HG02759 (cell line): ENCODE data around the gene RMI2.

ENCODE experiments used
- ATAC-seq: cut with Tn5 transposase; IDR thresholded peaks from one replicate; pipeline ENCODE4 v1.9.1; 2021; ENCODE audit warnings: mild to moderate bottlenecking, moderate library complexity; ENCODE audit not compliant: unreplicated experiment

Gene RMI2

DNA sequence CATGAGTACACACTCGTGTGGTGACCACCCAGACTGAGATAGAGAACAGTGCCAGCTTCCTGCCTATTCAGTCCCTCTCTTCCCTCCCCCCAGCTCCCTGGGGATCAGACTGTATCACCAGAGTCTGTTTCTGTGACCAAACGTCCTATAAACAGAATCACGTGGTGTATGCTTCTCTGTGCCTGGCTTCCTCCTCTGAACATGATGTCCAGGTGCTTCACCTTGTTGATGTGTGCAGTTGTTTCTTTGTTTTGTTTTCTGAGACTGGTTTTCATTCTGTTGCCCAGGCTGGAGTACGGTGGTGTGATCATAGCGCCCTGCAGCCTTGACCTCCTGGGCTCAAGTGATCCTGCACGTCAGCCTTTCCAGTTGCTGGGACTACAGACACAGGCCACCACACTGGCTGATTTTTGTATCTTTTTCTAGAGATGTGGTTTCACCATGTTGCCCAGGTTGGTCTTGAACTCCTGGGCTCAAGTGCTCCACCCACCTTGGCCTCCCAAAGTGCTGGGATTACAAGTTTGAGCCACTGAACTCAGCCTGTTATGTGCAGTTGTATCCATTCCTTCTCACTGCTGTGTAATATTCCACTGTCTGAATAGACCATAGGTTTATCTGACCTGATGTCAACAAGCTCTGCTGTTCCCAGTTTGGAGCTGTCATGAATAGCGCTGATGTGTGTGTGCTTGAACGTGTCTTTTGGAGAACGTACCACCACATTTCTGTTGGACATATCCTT lies 35.2 kb upstream of the RMI2 start:
- peak; percentile 47 for ATAC-seq

DNA sequence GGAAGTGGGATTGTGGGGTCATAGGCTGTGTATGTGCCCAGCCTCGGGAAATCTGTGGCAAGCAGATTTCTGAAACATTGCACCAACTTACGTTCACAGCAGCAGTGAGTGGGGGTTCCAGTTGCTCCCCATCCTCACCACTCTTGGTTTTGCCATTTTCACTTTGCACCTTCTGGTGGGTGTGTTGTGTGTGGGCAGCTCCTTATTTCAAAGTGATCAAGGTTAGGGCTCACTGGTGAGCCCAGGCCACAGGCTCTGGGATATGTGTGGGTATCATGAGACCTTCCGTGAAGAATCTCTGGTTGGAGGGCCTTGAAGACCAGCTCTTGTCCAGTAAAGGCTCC lies 34.7 kb upstream of the RMI2 start:
- no peak for ATAC-seq

DNA sequence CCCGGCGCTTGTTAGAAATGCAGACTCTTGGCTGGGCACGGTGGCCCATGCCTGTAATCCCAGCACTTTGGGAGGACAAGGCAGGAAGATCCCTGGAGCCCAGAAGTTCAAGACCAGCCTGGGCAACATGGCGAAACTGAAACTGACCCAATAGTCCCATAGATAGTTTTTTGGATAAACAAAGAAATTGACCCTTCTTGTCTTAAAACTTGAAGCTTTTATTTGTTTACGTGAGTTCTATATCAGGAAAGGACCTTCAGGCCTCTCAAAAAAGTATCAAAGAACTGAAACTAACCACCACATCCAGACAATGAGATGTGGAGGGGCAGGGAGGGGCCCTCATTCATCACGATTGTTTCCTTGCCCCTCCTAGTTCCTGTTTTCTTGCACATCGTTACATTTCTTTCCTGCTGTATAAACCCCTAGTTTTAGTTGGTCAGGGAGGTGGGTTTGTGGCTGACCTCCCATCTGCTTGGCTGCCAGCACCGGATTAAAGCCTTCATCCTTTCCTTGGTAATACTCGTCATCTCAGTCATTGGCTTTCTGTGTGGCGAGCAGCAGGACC lies 34.2 kb upstream of the RMI2 start:
- ATAC-seq, result peak; percentile 41

DNA sequence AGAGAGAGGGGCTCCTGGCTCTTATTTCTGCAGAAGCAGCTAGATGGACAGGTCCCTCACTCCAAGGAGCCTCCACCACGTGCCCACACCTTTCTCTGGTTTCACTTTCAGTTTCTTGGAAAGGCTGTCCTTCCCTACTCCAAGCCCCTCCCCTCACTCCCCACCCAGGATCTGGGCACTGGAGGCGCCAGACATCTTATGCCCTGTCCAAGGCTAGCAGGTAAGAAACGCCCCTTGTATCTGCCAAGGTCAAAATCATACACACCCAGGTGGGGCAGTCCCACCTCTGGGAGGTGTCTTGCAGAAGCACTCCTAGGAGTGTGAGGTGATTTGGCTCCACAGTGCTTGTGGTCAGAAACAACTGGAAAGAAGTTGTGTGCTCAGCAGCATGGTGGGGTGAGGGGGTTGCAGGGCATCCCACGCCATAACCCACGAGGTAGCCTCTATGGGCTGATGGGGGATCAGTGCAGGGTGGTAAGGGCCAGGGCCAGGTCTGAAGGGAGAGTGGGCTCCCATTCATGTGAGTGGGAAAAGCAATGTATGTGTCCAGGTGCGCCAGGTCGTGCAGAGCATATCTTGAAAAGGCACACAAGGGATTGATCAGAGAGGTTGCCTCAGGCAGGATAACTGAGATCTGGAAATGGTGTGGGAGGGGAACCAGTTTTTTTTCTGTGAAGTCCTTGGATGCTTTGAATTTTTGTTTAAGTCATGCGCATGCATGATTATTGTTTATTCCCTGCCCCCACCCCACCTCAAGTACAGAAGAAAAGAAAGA lies 32.4 kb upstream of the RMI2 start:
- no peak for ATAC-seq

DNA sequence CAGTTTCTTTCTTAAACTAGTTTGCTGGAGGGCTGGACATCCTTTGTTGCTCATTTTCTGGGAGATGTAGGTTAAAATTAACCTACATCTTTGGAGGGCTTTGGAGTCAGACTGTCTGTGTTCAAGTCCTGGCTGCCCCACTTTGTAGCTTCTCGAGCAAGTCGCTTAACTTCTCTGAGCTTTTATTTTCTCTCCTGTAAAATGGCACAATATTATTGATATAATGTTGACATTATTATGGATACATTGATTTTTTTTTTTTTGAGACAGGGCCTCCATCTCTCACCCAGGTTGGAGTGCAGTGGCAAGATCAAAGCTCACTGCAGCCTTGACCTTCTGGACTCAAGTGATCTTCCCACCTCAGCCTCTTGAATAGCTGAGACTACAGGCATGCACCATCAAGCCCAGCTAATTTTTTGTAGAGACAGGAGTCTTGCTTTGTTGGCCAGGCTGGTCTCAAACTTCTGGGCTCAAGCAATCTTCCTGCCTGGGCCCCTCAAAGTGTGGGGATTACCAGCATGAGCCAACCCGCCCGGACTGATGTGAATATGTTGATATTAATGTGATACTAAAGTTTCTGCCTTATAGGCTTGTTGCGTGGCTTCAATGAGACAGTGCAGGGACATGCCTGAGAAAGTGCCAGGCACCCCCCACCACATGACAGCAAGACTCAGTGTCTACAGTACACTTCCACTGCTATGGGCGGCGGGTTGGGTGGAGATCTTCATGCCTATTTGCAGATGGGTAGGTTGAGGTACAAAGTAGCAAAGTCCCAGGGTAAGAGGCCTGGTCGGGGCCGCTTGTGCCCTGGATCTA lies 31.6 kb upstream of the RMI2 start:
- no peak for ATAC-seq

DNA sequence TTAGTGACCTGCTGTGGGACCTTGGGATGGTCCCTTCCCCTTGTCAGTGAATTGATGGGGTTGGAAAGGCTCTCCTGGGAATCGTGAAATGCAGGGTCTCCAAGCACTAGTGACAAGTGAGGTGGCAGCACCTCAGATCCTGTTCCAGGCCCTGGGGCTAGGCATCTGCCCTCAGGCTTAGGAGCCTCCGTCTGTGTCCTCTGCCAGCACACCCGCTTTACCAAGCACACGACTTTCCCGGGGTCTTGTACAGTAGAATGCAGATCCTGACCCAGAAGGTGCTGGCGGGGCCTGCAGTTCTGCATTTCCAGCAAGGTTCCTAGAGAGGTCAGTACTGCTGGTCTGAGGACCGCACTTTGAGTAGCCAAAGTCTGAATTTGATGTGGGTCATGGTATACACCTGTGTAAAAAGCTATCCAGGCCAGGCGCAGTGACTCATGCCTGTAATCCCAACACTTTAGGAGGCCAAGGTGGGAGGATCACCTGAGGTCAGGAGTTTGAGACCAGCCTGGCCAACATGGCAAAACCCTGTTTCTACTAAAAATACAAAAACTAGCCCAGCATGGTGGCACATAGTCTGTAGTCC lies 30.9 kb upstream of the RMI2 start:
- ATAC-seq, result no peak

DNA sequence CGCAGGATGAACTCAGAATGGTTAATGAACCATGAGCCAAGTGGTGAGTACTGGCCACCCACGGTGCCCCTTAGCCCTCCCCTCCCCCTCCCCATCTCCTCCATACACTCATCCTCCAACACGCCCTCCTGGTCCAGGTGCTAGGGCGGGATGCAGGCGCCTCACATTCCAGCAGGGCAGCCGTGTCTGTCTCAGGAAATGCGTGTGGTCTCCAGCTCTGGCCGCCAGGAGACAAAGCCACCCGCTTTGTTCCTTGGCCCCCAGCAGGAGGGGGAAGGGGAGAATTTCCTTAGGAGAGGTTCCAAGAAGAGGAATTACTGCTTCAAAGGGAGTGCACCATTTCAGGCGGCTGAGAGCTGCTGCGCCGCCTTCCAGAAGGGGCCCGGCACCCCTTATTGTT lies 29.7 kb upstream of the RMI2 start:
- no peak for ATAC-seq

DNA sequence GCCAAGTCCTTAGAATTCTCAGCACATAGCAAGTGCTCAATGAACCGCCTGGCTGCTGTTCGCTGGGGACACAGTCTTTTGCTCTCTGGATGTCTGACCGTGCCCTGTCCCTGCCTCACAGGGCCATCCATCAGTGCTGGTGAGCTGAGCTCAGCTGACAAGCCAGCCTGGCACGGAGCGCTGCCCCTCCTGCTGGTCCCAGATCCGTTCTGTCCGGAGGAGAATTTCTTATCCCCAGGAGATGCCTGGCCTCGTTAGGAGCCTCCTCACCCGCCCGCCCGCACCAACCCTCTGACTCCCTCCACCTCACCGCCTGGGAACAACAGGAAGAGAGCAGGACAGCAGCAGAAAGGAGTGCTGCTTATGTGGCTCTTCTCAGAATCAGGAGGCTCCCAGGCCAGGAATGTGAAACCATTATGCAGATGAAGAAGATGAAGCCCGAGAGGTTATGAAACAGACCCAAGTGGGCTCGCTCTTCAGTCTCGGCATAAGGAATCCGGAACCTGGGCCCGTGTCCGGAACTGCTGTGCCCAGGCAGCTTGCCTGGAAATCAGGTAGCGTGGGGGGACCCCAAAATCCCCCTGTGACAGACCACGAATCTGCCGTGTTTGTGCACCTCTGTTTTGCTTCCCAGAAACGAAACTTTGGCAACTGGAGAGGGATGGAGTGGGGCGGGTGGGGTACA lies 28.8 kb upstream of the RMI2 start:
- ATAC-seq, result no peak

DNA sequence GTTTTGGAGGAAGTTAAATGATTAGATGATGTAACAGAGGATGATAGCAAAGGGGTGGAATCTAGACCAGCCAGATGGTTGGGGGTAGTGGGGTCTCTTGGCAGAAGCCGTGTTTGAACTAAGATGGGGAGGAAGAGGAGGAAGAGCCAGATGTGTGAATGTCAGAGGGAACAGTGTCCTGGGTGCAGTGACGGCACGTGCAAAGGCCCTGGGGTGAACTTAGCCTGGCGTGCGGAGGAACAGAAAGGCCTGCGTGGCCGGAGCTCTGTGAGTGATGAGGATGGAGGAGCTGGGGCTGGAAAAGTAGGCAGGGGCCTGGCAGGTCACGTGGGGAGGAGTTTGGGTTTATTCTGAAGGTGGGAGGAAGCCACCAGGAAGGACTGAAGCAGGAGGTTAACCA lies 26.4 kb upstream of the RMI2 start:
- ATAC-seq, result no peak

DNA sequence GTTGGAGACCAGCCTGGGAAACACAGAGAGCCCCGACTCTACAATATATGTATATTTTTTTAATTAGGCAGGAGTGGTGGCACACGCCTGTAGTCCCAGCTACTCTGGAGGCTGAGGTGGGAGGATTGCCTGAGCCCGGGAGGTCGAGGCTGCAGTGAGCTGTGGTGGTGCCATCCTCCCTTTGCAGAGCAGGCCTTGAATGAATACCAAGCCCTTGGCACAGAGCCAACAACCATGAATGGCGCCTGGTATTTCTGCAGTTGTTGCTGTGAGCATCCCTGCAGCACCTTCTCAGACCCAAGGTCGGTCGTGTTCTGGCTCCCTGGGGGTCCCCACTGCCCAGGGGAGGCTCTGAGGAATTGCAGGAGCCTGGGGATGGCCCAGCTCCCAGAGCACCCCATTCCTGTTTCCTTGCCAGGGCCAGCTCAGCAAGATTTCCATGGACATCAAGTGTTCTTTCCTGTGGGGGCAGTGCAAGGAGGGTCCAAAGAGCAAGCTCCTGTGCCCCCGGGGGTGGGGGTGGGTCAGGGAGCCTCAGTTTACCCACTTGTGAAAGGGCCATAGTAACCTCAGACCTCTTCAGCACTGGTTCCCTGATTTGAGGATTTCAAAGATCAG lies 25.6 kb upstream of the RMI2 start:
- no peak for ATAC-seq

DNA sequence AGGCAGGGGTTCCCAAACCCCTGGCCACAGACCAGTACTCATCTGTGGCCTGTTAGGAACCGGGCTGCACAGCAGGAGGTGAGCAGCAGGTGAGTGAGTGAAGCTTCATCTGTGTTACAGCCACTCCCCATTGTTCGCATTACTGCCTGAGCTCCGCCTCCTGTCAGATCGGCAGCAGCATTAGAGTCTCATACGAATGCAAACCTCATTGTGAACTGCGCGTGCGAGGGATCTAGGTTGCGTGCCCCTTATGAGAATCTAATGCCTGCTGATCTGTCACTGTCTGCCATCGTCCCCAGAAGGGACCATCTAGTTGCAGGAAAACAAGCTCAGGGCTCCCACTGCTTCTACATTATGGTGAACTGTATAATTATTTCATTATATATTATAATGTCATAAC lies 25.1 kb upstream of the RMI2 start:
- ATAC-seq, result no peak

DNA sequence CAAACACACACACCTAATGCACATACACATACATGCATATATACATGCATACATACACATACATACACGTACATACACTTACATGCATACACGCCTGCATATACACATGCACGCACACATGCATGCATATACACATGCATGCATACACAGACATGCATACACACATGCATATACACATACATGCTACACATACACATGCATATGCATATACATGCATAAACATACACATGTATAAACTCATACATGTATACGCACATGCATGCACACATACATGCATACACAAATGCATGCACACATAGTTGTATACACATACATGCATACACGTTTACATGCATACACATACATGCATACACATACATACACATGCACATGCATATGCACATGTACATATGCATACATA lies 23.6 kb upstream of the RMI2 start:
- ATAC-seq, result no peak

DNA sequence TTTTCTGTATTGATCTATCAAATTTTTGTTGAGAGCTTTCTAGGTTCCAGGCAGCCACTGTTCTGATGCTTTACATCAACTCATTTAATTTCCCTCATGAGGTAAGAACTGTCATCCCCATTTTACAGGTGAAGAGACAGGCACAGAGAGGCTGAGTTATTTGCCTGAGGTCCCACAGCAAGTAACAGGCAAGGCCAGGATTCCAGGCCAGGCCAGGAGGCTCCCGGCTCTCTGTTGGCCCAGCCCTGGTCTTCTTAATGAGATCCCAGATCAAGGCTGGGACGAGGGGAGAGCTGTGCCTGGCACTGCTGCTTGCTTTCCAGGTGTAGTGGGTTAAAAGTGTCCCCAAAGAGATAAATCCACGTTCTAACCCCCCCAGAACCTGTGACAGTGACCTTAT lies 22.4 kb upstream of the RMI2 start:
- no peak for ATAC-seq

DNA sequence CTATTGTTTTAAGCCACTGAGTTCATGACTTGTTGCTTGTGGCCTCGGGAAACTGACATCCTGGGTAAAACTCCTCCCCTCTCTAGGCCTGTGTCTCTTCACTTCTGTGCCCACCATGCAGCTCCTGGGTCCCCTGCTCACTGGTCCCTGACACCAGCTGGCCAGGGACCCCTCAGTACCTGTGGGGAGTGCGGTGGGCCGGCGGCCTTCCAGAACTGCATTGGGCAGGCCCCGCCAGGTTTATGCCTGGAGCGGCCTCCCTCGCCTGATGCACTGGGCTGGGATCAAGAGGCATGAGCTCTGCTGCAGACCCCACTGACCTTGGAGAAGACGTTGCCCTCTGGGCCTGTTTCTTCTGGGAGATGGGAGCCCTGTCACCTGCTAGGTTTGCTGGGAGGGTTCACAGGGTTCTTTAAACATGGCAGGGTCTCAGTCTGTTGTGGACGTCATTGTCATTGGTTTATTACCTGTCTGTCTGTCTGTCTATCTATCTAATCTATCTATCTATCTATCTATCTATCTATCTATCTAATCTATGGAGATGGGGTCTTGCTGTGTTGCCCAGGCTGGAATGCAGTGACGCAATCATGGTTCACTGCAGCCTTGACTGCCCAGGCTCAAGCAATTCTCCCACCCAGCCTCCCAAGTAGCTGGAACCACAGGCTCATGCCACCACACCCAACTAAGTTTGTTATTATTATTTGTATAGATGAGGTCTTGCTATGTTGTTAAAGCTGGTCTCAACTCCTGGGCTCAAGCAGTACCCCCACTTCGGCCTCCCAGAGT lies 21.5 kb upstream of the RMI2 start:
- ATAC-seq, result no peak

DNA sequence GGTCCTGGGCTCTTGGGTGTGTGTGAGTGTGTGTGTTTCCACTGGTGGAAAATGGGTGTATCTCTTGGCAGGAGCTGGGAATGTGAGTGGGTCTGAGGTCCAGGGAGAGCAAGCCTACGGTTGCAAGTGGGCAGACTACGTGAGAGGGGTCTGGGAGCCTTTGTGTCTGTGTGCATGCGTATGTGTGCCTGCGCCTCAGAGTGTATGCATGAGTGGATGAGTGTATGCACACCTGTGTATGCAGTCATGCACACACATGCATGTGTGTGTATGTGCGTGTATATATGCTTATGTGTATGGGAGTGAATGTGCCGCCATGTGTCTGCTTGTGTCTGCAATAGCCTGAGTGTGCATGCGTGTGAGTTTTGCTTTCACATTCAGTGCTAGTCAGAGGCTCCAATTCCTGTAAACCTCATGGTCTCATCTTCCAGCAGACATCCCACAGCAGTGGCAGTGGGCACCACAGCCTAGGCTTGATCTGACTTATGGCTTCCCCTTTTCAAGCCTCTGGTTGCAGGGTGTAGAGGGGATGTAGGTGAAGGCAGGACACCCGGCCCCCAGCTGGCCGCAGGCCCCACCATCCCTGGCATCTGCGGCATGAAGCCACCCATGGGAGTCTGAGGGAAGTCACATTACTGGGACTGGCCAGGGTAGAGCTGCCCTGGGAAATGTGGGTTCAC lies 19.7 kb upstream of the RMI2 start:
- ATAC-seq, result peak; percentile 22

DNA sequence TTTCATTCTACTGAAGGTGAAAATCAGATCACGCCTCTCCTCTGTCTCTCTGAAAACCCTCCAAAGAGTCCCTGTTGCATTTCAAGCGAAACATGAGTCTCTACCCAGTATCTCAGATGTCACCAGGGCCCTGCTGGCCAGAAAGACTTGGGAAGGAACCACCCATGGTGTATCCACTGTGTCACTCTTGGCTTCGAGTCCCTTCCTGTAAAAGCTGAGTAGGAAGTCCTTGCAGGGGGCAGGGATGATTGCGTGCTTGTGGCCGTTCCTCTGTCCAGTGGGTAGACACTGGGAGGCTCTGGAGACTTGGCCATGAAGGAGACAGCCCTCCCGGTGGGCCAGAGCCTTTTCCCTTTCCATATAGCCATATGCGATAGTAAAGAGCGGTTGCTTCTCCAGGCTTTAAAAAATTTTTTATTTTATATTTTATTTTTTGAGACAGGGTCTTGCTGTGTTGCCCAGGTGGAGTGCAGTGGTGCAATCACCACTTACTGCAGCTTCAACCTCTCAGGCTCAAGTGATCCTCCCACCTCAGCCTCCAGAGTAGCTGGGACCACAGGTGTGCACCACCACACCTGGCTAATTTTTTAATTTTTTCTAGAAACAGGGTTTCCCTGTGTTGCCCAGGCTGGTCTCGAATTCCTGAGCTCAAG lies 19.0 kb upstream of the RMI2 start:
- no peak for ATAC-seq

DNA sequence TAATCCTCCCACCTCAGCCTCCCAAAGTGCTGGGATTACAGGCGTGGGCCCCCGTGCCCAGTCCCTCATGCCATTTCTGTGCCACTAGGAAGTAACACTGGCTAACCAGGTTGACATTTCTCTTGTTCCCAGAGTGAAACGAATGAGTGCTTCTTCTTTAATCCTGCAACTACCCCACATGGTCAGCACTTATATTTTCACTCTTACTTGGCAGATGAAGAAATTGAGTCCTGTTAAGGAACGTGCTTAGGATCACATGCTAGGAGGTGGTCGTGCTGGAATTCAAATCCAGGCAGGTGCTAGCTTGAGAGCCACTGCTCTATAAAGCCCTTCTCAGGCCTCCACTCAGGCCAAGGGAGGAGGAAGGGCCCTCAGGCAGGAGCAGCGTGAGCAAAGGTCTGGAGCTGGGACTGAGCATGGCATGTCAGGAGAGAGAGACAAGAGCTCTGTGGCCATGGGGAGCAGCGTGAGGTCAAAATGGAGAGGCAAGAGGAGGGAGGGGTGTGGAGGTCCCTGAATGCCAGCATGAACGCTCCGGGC lies 18.5 kb upstream of the RMI2 start:
- no peak for ATAC-seq
